Upper lobe of right lung (tissue), 1 donor: ENCODE results near the gene MYO7A. TPM values are rescaled to one million over a fixed set of nuclear protein-coding genes. Genes with fewer than 3 reads are reported as not detected.

ENCODE experiments used
- ATAC-seq: fragments of 200-7000 bp; cut with Tn5 transposase; one replicate; pipeline ENCODE4 v1.9.1; 2020; ENCODE audit warnings: mild to moderate bottlenecking, moderate library complexity
- DNase-seq: peaks from one replicate; pipeline ENCODE4 v3.0.0-alpha.2; 2020
- H3K27ac ChIP-seq: fragments of 200-600 bp; one replicate; pipeline ENCODE4 v1.8.0; 2022
- H3K27me3 ChIP-seq: fragments of 200-600 bp; one replicate; pipeline ENCODE4 v1.8.0; 2022; ENCODE audit warnings: mild to moderate bottlenecking
- H3K36me3 ChIP-seq: fragments of 200-600 bp; one replicate; pipeline ENCODE4 v1.8.0; 2022
- H3K4me1 ChIP-seq: fragments of 200-600 bp; one replicate; pipeline ENCODE4 v1.8.0; 2022
- H3K4me3 ChIP-seq: fragments of 200-600 bp; one replicate; pipeline ENCODE4 v1.8.0; 2022; ENCODE audit warnings: mild to moderate bottlenecking
- H3K9me3 ChIP-seq: fragments of 200-600 bp; one replicate; pipeline ENCODE4 v1.8.0; 2022
- intact Hi-C: fragments of 100-400 bp; cut with DNase I; formaldehyde crosslinking; loops from one replicate; pipeline ENCODE4 v1.11.0; 2022
- total RNA-seq: library from RNA; stranded (reverse); fragmentation: NEBNext Ultra II Directional; extraction: Animal tissue kit (Norgen Biotek cat#: 25700); gene quantifications from one replicate; pipeline ENCODE4 v1.2.1, GENCODE V29; 2021
- TF ChIP-seq, protein P1 (sequence below): fragments of 200-600 bp; IDR thresholded peaks from one replicate; pipeline ENCODE4 v1.8.0; 2022; ENCODE audit warnings: antibody characterized with exemption
- donor health status: DM: no; HTN: yes; CAD: no; lungs with severe emphysema.

MYO7A gene
- total RNA-seq, 1 donor from 2014 or later, result 3.6 TPM

DNA sequence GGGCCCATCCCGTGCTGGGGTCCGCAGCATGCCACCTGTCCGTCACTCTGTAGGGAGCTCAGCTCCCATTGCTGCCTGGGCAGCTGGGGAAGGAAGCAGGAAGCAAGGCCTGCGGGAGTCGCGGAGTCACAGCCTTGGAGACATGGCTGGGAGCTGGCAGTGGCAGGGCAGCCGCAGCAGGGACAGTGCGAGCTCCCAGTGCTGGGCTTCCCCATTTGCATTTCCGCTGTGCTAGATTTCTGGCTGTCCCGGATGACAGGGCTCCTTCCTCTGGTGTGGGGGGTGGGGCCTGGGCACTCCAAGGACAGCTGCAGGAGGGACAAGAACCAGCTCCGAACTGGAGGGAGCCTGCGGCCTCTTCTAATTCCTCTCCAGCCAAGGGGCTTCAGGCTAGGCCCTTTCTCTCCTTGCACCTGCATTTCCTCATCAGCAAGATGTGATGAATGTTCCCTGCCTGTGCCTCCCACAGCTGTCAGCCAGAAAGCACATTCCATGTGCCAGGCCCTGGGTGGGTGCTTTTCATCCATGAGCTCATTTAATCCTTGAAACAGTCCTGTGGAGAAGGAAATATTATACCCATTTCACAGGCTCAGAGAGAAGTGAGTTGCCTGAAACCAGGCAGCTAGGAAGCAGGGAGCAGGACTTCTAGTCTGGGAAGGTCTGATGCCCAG, 48.0 kb downstream of the MYO7A start:
- ATAC-seq (peak; percentile 79), DNase-seq (no peak)
- H3K36me3 ChIP-seq, result no peaks in the 10 kb centered on the region
- H3K4me1 ChIP-seq, result no peaks in the 10 kb centered on the region
- no peak overlapping the region for H3K4me3 ChIP-seq
- intact Hi-C loops, result no loop called here
- TF ChIP-seq, protein P1, sequence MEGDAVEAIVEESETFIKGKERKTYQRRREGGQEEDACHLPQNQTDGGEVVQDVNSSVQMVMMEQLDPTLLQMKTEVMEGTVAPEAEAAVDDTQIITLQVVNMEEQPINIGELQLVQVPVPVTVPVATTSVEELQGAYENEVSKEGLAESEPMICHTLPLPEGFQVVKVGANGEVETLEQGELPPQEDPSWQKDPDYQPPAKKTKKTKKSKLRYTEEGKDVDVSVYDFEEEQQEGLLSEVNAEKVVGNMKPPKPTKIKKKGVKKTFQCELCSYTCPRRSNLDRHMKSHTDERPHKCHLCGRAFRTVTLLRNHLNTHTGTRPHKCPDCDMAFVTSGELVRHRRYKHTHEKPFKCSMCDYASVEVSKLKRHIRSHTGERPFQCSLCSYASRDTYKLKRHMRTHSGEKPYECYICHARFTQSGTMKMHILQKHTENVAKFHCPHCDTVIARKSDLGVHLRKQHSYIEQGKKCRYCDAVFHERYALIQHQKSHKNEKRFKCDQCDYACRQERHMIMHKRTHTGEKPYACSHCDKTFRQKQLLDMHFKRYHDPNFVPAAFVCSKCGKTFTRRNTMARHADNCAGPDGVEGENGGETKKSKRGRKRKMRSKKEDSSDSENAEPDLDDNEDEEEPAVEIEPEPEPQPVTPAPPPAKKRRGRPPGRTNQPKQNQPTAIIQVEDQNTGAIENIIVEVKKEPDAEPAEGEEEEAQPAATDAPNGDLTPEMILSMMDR, result no peak
- H3K27ac ChIP-seq, result peak overlapping the region; percentile 47
- H3K9me3 ChIP-seq, result no peaks in the 10 kb centered on the region
- no peaks in the 10 kb centered on the region for H3K27me3 ChIP-seq

DNA sequence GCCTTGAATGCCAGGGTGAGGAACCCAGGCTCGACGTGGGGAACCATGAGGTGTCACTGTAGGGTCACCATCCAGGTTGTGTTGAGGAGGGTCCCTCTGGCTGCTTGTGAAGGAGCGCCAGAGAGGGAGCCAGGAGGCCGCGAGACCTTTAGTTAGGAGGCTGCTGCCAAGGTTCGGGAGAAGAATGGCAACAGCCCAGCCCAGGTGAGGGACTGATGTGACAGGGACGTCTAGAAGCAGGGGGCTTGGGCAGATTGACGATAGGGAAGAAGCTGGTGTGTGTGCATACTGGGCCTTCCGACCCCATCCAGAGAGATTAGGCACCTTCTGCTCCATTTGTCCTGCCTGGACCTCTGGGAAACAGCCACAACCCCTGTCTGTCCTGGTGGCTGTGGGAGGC, 49.0 kb downstream of the MYO7A start:
- H3K9me3 ChIP-seq, result no peaks in the 10 kb centered on the region
- no peak overlapping the region for H3K4me3 ChIP-seq
- no peaks in the 10 kb centered on the region for H3K36me3 ChIP-seq
- no peaks in the 10 kb centered on the region for H3K27me3 ChIP-seq
- ATAC-seq (no peak), DNase-seq (no peak)
- TF ChIP-seq, protein P1, result no peak
- intact Hi-C loops, result no loop called here
- H3K27ac ChIP-seq, result no peak overlapping the region
- no peaks in the 10 kb centered on the region for H3K4me1 ChIP-seq

DNA sequence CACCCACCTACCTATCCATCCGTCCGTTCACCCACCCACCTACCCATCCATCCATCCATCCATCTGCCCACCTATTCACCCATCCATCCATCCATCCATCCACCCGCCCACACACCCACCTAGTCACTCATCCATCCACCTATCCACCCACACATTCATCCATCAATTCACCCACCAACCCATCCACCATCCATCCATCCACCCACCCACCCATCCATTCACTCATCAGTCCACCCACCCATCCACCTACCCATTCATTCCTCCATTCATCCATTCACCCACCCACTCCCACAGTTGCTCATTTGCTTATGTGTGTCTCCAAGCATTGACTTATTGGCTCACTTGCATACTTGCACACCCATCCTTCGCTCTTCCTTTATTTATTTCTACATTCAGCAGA, 50.1 kb downstream of the MYO7A start:
- no peaks in the 10 kb centered on the region for H3K27me3 ChIP-seq
- intact Hi-C loops, result no loop called here
- DNase-seq (no peak), ATAC-seq (no peak)
- TF ChIP-seq, protein P1, result no peak
- H3K4me1 ChIP-seq, result no peaks in the 10 kb centered on the region
- no peaks in the 10 kb centered on the region for H3K9me3 ChIP-seq
- H3K36me3 ChIP-seq, result no peaks in the 10 kb centered on the region
- H3K27ac ChIP-seq, result no peak overlapping the region
- H3K4me3 ChIP-seq, result no peak overlapping the region

DNA sequence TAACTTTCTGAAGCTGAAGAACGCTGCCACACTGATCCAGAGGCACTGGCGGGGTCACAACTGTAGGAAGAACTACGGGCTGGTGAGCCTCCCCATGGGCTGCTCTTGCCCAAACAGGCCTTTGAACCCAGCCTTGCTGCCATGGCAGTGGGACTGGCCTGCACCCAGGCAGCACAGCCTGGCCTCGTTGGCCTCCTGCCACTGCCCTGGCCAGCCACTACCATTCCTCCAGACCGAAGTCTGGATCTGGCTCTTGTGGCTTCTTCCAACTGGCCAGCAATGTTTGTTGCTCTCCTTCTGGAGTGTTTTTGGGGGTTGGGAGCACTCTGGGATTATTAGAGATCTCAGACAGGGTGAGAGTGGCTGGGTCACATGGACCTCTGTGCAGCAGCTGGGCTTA, 51.0 kb downstream of the MYO7A start:
- ATAC-seq (no peak), DNase-seq (no peak)
- Histone ChIP-seq H3K4me1 (no peaks in the 10 kb centered on the region), H3K4me3 (no peak overlapping the region), H3K27ac (no peak overlapping the region), H3K9me3 (no peaks in the 10 kb centered on the region), H3K27me3 (no peaks in the 10 kb centered on the region), H3K36me3 (no peaks in the 10 kb centered on the region)
- TF ChIP-seq, protein P1, result no peak
- intact Hi-C loops, result no loop called here

DNA sequence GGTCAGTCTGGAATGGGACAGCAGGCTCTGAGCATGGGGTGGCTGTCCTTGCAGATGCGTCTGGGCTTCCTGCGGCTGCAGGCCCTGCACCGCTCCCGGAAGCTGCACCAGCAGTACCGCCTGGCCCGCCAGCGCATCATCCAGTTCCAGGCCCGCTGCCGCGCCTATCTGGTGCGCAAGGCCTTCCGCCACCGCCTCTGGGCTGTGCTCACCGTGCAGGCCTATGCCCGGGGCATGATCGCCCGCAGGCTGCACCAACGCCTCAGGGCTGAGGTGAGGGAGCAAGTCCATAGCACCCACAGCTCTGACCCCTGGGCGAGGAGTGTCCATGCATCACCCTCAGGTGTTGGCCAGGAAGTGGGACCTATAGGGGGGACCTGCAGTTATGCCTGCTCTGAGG, 51.6 kb downstream of the MYO7A start:
- Histone ChIP-seq H3K9me3 (no peaks in the 10 kb centered on the region), H3K36me3 (no peaks in the 10 kb centered on the region), H3K27ac (no peak overlapping the region), H3K27me3 (no peaks in the 10 kb centered on the region), H3K4me3 (no peak overlapping the region), H3K4me1 (no peaks in the 10 kb centered on the region)
- intact Hi-C loops, result no loop called here
- DNase-seq, result no peak
- TF ChIP-seq, protein P1, result no peak
- ATAC-seq, result no peak

DNA sequence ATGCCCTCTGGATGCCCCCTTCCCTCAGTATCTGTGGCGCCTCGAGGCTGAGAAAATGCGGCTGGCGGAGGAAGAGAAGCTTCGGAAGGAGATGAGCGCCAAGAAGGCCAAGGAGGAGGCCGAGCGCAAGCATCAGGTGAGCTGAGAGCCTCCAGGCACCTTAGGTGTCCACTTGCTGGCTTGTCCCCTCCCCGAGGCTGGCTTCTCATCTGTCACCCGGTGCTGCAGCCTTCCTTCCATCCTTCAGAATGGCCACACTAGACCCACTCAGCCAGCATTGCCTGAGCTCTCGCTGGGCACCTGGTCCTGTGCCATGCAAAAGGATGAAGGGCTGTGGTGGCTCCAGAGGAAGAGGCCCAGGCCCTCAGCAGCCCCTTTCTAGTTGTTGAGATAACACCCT, 52.3 kb downstream of the MYO7A start:
- H3K4me1 ChIP-seq, result no peaks in the 10 kb centered on the region
- no peak overlapping the region for H3K27ac ChIP-seq
- H3K9me3 ChIP-seq, result no peaks in the 10 kb centered on the region
- DNase-seq, result no peak
- H3K36me3 ChIP-seq, result no peaks in the 10 kb centered on the region
- intact Hi-C loops, result no loop called here
- H3K27me3 ChIP-seq, result no peaks in the 10 kb centered on the region
- H3K4me3 ChIP-seq, result no peak overlapping the region
- TF ChIP-seq, protein P1, result no peak
- no peak for ATAC-seq
